H1 (cell line): ENCODE data around the gene KLHL29. TPM values are rescaled to one million over a fixed set of nuclear protein-coding genes. Genes with fewer than 3 reads are reported as not detected.

Experiments
- SIX5 ChIP-seq: IDR thresholded peaks from 2 replicates; pipeline ENCODE4 v1.6.1; 2011; ENCODE audit warnings: mild to moderate bottlenecking, low read depth, low read length
- polyA plus RNA-seq, 7 experiments: library from polyadenylated mRNA; depleted of rRNA in 3 of 7; stranded (reverse) in 5 of 7; unstranded in 2 of 7; fragments of >200 nt in 5 of 7; fragments of 200-250 nt in 2 of 7; gene quantifications; 1 replicate in 5 of 7; 2 replicates in 1 of 7; 4 replicates in 1 of 7; pipeline versions ENCODE4 v1.2.1 to v1.2.3, GENCODE V29; 2011 to 2013; ENCODE audit warnings: missing spikeins in 2 of 7, mixed read lengths in 2 of 7
- total RNA-seq: library from RNA; stranded (reverse); fragmentation: NEBNext Ultra II Directional; extraction: Animal tissue kit (Norgen Biotek cat#: 25700); gene quantifications from 2 replicates; pipeline ENCODE4 v1.2.1, GENCODE V29; 2021
- TF ChIP-seq, protein P1 (sequence below): IDR thresholded peaks from 2 replicates; pipeline ENCODE4 v1.6.1; 2012; ENCODE audit warnings: inconsistent platforms

The KLHL29 gene
- total and polyA plus RNA-seq, 2 of the 8 experiments (the other 6 are each of a cell fraction or from before 2014, with no cell fraction given): 1.1 to 4.7 TPM

DNA sequence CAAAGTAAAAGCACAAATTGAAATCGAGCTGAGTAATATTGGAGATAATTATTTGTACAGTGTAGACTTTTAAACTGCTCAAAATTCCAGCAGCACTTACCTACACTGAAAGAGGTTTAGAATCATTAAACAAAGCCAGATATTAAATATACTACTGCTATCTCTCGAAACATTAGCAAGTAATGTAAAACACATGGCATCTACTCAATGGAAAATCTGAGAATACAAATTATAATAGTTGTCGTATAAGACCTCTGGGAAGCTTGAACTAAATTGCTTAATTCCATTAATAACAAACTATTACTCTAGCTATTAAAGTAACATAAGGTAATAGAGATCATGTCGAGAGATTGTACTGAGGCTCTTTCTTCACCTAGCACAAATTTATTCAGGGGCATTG lies 108.9 kb downstream of the KLHL29 start (continued):
- TF ChIP-seq, protein P1, sequence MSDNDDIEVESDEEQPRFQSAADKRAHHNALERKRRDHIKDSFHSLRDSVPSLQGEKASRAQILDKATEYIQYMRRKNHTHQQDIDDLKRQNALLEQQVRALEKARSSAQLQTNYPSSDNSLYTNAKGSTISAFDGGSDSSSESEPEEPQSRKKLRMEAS: no peak
- no peak for TF ChIP-seq SIX5
